KOPT-K1 (cell line): ENCODE measurements around the gene CNTNAP2.
"Not testable (repeated sequence)": the region's sequence is repeated elsewhere in the genome, so short reads cannot be mapped to it uniquely, and the experiment has no call there.

Source experiments
- H3K27ac ChIP-seq: fragments of 200-600 bp; sonication (generic); 2 replicates; pipeline ENCODE4 v1.5.1; 2016; ENCODE audit warnings: antibody characterized with exemption, mild to moderate bottlenecking, low read depth, low read length; ENCODE audit not compliant: poor library complexity, severe bottlenecking
- H3K36me3 ChIP-seq: fragments of 200-600 bp; sonication (generic); 2 replicates; pipeline ENCODE4 v1.5.1; 2017; ENCODE audit warnings: antibody characterized with exemption, mild to moderate bottlenecking, low read length, moderate library complexity; ENCODE audit not compliant: insufficient read depth
- H3K9me3 ChIP-seq: fragments of 200-600 bp; sonication (generic); 2 replicates; pipeline ENCODE4 v1.5.1; 2017; ENCODE audit warnings: antibody characterized with exemption, low read length, mild to moderate bottlenecking; ENCODE audit not compliant: insufficient read depth, poor library complexity, severe bottlenecking

Gene CNTNAP2

GRCh38 chr7:148318102-148318811, 2201.7 kb downstream of the CNTNAP2 start:
- no peaks in the 10 kb centered on the region for H3K9me3 ChIP-seq
- H3K36me3 ChIP-seq, result no peaks in the 10 kb centered on the region
- H3K27ac ChIP-seq, result no peak overlapping the region

GRCh38 chr7:148318838-148319237, 2202.2 kb downstream of the CNTNAP2 start:
- H3K36me3 ChIP-seq, result no peaks in the 10 kb centered on the region
- no peaks in the 10 kb centered on the region for H3K9me3 ChIP-seq
- no peak overlapping the region for H3K27ac ChIP-seq

GRCh38 chr7:148319316-148319808, 2202.8 kb downstream of the CNTNAP2 start:
- H3K27ac ChIP-seq, result no peak overlapping the region
- H3K36me3 ChIP-seq, result no peaks in the 10 kb centered on the region
- H3K9me3 ChIP-seq, result no peaks in the 10 kb centered on the region

GRCh38 chr7:148325208-148325607, 2208.6 kb downstream of the CNTNAP2 start:
- Histone ChIP-seq H3K9me3 (peaks cover 4% of the 10 kb centered on the region), H3K36me3 (no peaks in the 10 kb centered on the region), H3K27ac (no peak overlapping the region)

- Histone ChIP-seq H3K9me3 (peaks cover 19% of the 10 kb centered on the region), H3K27ac (no peak overlapping the region), H3K36me3 (no peaks in the 10 kb centered on the region)
These were observed 2210.8 kb downstream of the CNTNAP2 start for GRCh38 chr7:148327379-148327778.

GRCh38 chr7:148328906-148329305, 2212.3 kb downstream of the CNTNAP2 start:
- no peak overlapping the region for H3K27ac ChIP-seq
- no peaks in the 10 kb centered on the region for H3K36me3 ChIP-seq
- H3K9me3 ChIP-seq, result peaks cover 19% of the 10 kb centered on the region

- Histone ChIP-seq H3K9me3 (peaks cover 19% of the 10 kb centered on the region), H3K27ac (no peak overlapping the region), H3K36me3 (no peaks in the 10 kb centered on the region)
These were observed 2213.7 kb downstream of the CNTNAP2 start for GRCh38 chr7:148330124-148330818.

- Histone ChIP-seq H3K9me3 (peaks cover 19% of the 10 kb centered on the region), H3K36me3 (no peaks in the 10 kb centered on the region), H3K27ac (no peak overlapping the region)
These were observed 2214.2 kb downstream of the CNTNAP2 start for GRCh38 chr7:148330822-148331221.

GRCh38 chr7:148331456-148331855, 2214.9 kb downstream of the CNTNAP2 start:
- not testable (repeated sequence) for H3K36me3 ChIP-seq, H3K27ac ChIP-seq
- peaks cover 19% of the 10 kb centered on the region for H3K9me3 ChIP-seq

- peaks cover 19% of the 10 kb centered on the region for H3K9me3 ChIP-seq
- H3K36me3 ChIP-seq, result no peaks in the 10 kb centered on the region
- H3K27ac ChIP-seq, result no peak overlapping the region
These were observed 2215.9 kb downstream of the CNTNAP2 start for GRCh38 chr7:148332191-148333186.

- Histone ChIP-seq H3K36me3 (no peaks in the 10 kb centered on the region), H3K27ac (no peak overlapping the region), H3K9me3 (peaks cover 19% of the 10 kb centered on the region)
These were observed 2217.9 kb downstream of the CNTNAP2 start for GRCh38 chr7:148334441-148334956.

- Histone ChIP-seq H3K27ac (no peak overlapping the region), H3K9me3 (peaks cover 16% of the 10 kb centered on the region)
These were observed 2218.5 kb downstream of the CNTNAP2 start for GRCh38 chr7:148334959-148335577.

GRCh38 chr7:148335790-148336189, 2219.2 kb downstream of the CNTNAP2 start:
- Histone ChIP-seq H3K9me3 (peaks cover 9% of the 10 kb centered on the region), H3K36me3 (no peaks in the 10 kb centered on the region), H3K27ac (no peak overlapping the region)

More at GRCh38 chr7:148334959-148335577, 2218.5 kb downstream of the CNTNAP2 start:
- no peaks in the 10 kb centered on the region for H3K36me3 ChIP-seq

GRCh38 chr7:148336411-148336810, 2219.8 kb downstream of the CNTNAP2 start:
- peaks cover 3% of the 10 kb centered on the region for H3K9me3 ChIP-seq

More at GRCh38 chr7:148336411-148336810, 2219.8 kb downstream of the CNTNAP2 start:
- H3K27ac ChIP-seq, result no peak overlapping the region
- no peaks in the 10 kb centered on the region for H3K36me3 ChIP-seq
